Measurements from ENCODE around the gene TOGARAM1.

TOGARAM1 gene

DNA sequence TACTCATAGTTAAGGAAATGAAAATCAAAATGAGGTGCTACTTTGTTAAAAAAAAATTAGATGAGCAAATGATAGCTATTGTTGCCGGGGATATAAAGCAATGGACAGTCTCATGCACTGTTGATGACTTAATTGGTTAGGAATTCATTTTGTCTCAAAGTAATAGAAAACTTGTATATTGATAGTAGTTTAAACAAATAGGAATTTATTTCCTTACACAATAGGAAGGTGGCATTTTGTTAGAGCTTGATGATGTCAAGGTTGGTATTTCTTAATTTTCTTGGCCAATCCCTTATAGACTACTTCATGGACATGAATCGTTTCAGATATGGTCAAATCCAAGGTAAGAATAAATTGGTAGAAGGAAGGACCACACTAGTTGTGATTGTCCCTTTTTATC lies 129.7 kb downstream of the TOGARAM1 start:
- DNase-seq, result no peak

DNA sequence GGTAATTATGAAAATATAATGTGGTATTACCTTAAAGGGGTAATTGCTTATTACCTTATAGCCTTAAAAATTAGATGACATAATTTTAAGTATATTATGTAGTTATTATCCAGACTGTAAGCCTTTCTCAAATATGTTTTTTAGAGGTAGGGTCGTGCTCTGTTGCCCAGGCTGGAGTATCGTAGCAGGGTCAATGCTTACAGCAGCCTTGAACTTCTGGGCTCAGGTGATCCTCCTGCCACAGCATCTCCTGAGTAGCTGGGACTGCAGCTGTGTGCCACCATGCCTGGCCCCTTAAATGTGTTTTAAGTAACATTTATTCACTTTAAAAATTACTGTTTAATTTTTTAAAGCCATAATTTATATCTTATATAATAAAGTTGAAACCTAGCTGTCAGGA lies 132.3 kb downstream of the TOGARAM1 start:
- DNase-seq, result no peak

DNA sequence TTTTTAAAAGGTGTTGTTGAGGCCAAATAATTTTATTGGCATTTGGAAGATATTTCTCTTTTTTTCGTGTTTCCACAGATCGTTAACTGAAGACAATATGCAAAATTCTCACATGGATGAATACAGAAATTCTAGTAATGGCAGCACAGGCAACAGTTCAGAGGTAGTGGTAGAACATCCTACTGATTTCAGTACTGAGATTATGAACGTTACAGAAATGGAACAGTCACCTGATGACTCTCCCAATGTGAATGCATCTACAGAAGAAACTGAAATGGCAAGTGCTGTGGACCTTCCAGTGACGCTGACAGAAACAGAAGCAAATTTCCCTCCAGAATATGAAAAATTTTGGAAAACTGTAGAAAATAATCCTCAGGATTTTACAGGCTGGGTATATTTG lies 133.2 kb downstream of the TOGARAM1 start:
- DNase-seq, result no peak

DNA sequence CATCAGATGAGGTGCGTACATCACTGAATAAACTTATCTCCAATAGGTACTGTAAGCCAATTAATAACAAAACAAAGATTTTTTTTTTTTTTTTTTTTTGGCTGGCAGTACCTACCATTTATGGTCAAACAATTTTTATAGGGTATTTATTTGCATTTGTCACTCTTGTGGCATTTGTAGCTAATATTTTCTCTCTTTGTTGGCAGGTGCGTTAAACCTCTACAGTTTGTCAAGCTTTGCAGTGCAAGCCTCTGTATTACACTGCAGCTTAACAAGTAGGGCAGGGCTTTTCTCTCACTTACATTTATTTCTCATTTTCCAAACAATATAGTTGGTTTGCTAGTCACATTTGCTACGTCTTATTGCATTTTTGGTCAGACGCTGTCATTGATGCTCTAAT lies 134.2 kb downstream of the TOGARAM1 start:
- no peak for DNase-seq

DNA sequence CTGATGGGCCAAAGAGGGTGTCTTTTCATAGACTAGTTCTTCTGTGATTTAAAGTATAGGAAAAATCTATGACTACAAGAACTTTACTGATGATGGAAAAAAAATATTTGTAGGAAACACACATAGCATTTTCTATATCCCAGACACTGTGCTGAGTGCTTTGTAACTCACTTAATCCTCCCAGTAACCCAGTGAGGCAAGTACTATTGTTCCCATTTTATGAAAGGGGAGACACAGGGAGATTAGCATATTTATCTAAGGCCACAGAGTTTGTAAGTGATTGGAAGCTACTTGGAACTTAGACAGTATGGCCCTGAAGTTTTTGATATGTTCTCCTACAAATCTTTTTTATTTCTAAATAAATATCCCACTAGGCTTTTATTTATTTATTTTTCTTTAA lies 141.8 kb downstream of the TOGARAM1 start:
- no peak for DNase-seq

DNA sequence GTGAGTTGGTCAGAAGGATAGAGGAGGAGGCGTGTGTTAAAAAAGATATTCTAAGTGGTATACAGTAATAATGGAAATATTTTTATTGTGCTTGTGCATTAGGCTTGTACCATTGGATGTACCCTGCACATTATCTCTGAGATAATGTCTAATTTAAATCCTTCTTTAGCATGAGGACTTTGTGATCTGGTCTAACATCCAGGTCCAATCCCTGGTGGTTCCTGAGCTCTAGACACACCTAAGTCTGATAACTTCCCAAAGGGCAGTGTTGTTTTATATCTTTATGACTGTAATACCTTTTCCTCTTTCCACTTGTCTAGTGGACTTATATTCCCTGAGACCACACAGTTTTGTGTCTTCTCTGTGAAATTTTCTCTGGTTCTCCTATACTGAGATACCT lies 142.6 kb downstream of the TOGARAM1 start:
- DNase-seq, result no peak

DNA sequence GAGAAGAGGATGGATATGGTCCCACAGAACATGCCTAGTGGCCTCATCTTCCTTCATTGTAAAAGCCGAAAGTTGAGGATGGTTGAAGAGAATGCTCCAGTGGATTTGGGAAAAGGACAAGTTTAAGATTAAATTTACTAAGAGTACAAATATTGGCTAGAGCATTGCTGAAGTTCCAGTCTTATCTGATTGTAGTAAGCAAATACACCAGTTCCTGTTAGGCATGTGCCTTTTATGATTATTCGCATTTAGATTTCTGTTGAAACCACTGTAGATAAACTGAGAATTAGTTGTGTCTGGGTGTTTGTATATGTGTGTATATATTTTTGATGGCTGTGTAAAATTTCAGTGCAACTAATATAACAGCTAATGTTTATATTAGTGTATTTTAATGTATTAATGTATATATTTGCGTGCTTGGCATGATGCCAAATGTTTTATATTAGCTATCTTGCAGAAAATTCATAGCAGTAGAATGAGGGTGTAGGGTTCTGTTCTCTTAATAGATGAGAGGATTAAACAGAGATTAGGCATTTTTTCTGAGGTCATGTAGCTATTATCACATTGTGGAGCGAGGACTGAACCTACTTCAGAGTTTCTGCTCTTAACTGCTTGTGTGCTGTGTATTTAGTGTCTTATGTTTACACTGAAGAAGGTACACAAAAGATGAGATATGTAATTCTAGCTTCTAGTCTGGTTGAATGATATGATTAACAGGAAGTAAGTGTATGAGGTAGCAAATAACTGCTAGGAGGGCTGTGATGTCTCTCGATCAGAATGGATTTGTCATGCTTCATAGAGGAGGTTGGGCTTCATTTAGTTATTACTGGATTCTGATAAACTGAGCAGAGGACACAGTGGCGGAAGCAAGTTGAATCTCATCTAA lies 151.1 kb downstream of the TOGARAM1 start:
- DNase-seq, result no peak

DNA sequence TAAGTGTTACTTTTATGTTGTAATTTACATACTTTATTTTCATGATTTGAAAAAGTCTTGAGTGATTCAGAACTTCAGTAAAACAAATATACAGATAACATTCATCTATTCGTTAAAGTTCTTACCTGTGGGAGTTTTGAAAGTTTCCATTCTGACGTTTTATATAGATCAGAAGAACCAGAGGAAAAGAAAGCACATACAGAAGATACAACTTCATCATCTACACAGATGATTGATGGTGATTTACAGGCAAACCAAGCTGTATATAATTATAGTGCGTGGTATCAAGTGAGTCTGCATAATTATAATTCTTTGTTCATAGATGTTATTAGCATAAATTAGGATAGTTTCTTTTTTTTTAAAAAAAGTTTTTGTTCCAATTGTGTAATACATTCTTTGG lies 152.3 kb downstream of the TOGARAM1 start:
- no peak for DNase-seq

DNA sequence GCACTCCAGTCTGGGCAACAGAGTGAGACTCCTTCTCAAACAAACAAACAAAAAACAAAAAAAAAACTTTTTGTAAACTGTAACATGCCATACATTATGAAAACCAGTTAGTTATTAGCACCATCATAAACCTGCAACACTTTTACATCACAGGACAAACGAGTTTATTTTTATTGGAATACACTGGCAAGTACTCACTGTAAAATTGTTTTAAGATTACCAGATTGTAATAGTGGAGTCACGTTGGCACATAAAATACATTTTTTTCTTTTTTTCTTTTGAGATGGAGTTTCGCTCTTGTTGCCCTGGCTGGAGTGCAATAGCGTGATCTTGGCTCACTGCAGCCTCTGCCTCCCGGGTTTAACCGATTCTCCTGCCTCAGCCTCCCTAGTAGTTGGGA lies 156.6 kb downstream of the TOGARAM1 start:
- no peak for DNase-seq

DNA sequence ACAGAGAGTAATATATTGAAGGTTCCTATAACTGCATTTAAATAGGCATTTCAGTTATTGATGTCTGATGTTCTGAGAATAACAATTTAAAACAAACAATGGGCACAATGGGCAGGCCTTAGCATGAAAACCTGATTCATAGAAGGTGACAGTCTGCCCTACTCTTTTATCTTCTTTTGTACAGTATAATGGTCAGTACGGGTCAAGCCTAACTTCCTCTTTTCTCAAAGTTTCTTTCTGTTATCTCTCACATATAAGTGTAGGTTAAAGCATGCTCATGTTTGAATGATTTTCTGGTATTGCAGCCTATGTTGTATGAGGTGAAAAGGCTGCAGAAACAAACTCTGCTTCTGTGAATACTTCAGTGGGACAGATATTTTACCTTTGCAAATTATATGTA lies 158.1 kb downstream of the TOGARAM1 start:
- no peak for DNase-seq

DNA sequence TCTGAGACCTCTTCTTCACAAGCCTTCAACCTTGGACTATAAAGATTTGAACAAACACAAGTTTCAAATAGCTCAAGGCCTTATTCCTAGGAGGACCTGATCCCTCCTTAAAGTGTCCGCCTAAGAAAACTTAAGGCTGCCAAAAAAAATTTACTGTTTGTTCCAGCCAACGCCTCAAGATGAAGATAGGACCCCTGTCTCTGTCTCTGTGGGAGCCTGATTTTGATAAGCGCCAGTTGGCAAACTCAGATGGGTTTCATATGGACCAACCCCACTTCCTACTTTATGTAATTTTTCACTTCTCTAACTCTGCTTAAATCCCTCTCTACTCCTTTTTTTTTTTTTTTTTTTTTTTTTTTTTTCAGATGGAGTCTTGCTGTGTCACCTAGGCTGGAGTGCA lies 161.3 kb downstream of the TOGARAM1 start:
- DNase-seq, result no peak
